HG03565 (cell line): Measurements from ENCODE around the gene HIVEP2.

Experiments
- ATAC-seq: cut with Tn5 transposase; IDR thresholded peaks from one replicate; pipeline ENCODE4 v1.9.1; 2021; ENCODE audit warnings: mild to moderate bottlenecking, moderate library complexity; ENCODE audit not compliant: unreplicated experiment

HIVEP2 gene

GRCh38 chr6:142845624-142846458 lies 99.1 kb downstream of the HIVEP2 start:
- no peak for ATAC-seq

GRCh38 chr6:142845143-142845571 lies 99.8 kb downstream of the HIVEP2 start:
- peak; percentile 38 for ATAC-seq

- no peak for ATAC-seq
These were observed 100.8 kb downstream of the HIVEP2 start for GRCh38 chr6:142844065-142844755.

- ATAC-seq = no peak
These were observed 101.6 kb downstream of the HIVEP2 start for GRCh38 chr6:142843361-142843760.

GRCh38 chr6:142842418-142843261 lies 102.3 kb downstream of the HIVEP2 start:
- ATAC-seq = peak; percentile 51

GRCh38 chr6:142841915-142842314 lies 103.1 kb downstream of the HIVEP2 start:
- ATAC-seq = no peak

- no peak for ATAC-seq
These were observed 105.3 kb downstream of the HIVEP2 start for GRCh38 chr6:142839686-142840040.

GRCh38 chr6:142838821-142839685 lies 105.9 kb downstream of the HIVEP2 start:
- ATAC-seq = no peak

GRCh38 chr6:142835787-142836535 lies 109.0 kb downstream of the HIVEP2 start:
- ATAC-seq = no peak

- ATAC-seq = no peak
These were observed 110.1 kb downstream of the HIVEP2 start for GRCh38 chr6:142834853-142835252.

- ATAC-seq = no peak
These were observed 111.2 kb downstream of the HIVEP2 start for GRCh38 chr6:142833798-142834197.

GRCh38 chr6:142833054-142833453 lies 111.9 kb downstream of the HIVEP2 start:
- ATAC-seq = no peak

GRCh38 chr6:142830807-142831206 lies 114.2 kb downstream of the HIVEP2 start:
- ATAC-seq = no peak

GRCh38 chr6:142830116-142830710 lies 114.8 kb downstream of the HIVEP2 start:
- ATAC-seq = no peak

GRCh38 chr6:142829556-142829955 lies 115.4 kb downstream of the HIVEP2 start:
- no peak for ATAC-seq

- ATAC-seq = no peak
These were observed 117.0 kb downstream of the HIVEP2 start for GRCh38 chr6:142827991-142828390.

- no peak for ATAC-seq
These were observed 117.6 kb downstream of the HIVEP2 start for GRCh38 chr6:142827369-142827768.

GRCh38 chr6:142825760-142826159 lies 119.2 kb downstream of the HIVEP2 start:
- no peak for ATAC-seq

- ATAC-seq = no peak
These were observed 120.5 kb downstream of the HIVEP2 start for GRCh38 chr6:142824426-142824825.
